GM21447 (cell line): Measurements from ENCODE around the gene TMEM9.

Experiments used
- ATAC-seq: cut with Tn5 transposase; IDR thresholded peaks from one replicate; pipeline ENCODE4 v1.9.1; 2021; ENCODE audit not compliant: unreplicated experiment

TMEM9 gene

GRCh38 chr1:201145816-201146215 is 8.5 kb downstream of the TMEM9 start:
- no peak for ATAC-seq

DNA sequence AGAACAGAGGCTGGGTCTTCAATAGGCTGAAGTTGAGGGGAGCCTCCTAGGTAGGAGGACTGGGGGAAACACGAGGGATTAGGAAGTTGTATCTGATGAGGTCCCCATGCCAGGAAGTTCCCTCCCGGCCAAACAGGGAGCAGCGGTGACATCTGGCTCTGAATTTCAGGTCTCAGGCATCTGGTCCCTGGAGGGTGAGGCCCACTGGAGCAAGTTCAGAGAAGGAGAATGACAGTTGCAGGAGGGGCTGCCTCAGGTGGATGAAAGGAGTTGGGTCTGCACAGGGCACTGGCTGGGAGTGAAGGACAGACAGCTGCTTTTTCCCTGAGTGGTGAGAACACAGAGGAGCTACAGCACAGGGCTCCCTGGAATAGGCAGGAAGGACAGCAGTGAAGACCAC is 9.1 kb downstream of the TMEM9 start:
- ATAC-seq, result no peak

- no peak for ATAC-seq
Measured at GRCh38 chr1:201144701-201145100, 9.6 kb downstream of the TMEM9 start.

- no peak for ATAC-seq
Measured at GRCh38 chr1:201143726-201144635, 10.3 kb downstream of the TMEM9 start.

GRCh38 chr1:201142849-201143725 is 11.2 kb downstream of the TMEM9 start:
- no peak for ATAC-seq

- ATAC-seq, result no peak
Measured at GRCh38 chr1:201142011-201142848, 12.0 kb downstream of the TMEM9 start.

- ATAC-seq, result no peak
Measured at GRCh38 chr1:201141418-201141817, 12.9 kb downstream of the TMEM9 start.

DNA sequence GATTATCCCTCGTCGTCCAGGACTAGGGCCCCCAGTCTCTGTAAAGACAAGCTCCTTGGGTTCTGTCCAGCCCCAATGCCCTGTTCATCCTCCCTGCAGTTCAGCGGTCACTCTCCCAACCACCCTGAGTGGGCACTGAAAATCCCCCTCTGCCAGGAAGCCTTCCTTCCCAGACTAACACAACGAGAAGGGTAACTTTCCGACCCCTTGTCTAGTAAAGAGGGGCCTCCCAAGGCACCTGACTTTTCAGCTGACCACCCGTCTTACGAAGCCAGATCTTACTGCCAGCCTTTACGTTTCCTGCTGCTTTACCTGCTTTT is 13.4 kb downstream of the TMEM9 start:
- no peak for ATAC-seq

- ATAC-seq, result no peak
Measured at GRCh38 chr1:201140235-201140940, 13.9 kb downstream of the TMEM9 start.

GRCh38 chr1:201139756-201140155 is 14.5 kb downstream of the TMEM9 start:
- ATAC-seq, result no peak

DNA sequence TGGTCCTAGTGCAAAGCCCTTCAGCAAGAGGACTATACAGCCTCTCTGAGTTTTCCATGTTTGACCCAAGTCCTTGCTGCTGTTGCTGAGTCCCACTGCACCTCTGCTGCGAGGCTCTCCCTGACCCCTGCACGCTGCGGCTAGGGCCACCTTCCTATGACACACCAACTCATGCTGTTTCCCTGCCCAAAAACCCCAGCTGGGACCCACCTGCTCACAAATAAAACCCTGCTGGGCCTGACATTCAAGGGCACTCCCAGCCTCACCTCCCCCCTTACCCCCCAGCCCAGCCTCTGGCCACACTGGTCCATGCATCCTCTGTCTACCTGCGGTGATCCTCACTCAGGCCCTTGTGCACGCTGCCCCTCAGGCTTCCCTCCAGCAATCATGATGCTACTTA is 15.0 kb downstream of the TMEM9 start:
- ATAC-seq, result no peak

GRCh38 chr1:201138311-201138840 is 15.9 kb downstream of the TMEM9 start:
- no peak for ATAC-seq

- ATAC-seq, result no peak
Measured at GRCh38 chr1:201137579-201138310, 16.5 kb downstream of the TMEM9 start.

- no peak for ATAC-seq
Measured at GRCh38 chr1:201137024-201137392, 17.3 kb downstream of the TMEM9 start.

GRCh38 chr1:201136355-201137023 is 17.8 kb downstream of the TMEM9 start:
- no peak for ATAC-seq

- no peak for ATAC-seq
Measured at GRCh38 chr1:201134405-201134804, 19.9 kb downstream of the TMEM9 start.

DNA sequence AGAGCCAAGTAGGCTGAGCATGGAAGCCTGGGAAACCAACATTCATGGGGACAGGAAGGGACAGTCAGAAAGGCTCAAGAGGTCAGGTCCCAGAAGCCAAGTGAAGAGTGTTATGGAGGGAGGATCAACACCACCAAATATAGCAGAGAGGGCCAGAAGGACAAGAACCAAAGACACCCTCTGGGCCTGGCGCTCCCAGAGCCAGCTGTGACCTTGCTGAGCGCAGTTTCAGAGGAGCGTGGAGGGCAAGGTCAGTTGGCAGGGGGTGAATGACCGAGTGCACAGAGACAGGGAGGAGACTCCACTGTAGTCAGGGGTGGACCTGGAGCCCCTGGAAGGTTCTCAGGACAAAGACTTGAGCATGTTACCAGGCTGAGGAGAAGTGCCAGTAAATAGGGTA is 22.9 kb downstream of the TMEM9 start:
- no peak for ATAC-seq

DNA sequence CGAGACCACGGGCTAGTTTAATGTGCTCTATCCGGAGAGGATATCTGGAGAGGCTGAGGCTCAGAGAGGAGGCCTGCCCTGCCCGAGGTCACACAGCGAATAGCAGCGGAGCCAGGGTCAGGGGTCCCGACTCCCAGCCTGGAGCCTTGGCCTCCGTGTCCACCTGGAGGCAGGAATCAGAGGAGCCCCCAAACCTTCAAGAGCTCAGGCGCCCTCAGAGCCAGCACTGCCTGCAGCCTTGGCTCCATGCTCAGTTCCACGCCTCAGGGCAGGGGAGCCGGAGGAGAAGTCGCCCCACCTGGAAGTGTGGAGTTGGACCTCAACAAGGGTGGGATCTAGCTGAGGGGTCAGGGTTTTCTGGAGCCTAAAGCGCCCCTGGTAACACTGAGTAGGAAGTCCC is 25.3 kb downstream of the TMEM9 start:
- no peak for ATAC-seq

- no peak for ATAC-seq
Measured at GRCh38 chr1:201128476-201128875, 25.8 kb downstream of the TMEM9 start.
